Heart right ventricle (tissue), 16 donors: ENCODE results near the gene ESYT3. TPM values are rescaled to one million over a fixed set of nuclear protein-coding genes. Genes with fewer than 3 reads are reported as not detected.
A peak's percentile ranks its signal among the peaks of the same experiment; 100 is the strongest.

ENCODE experiments used
- ATAC-seq, 8 donors: fragments of 200-7000 bp; cut with Tn5 transposase; one replicate each; pipeline ENCODE4 v1.9.1; 2020; ENCODE audit warnings: mild to moderate bottlenecking in 8 of 8, moderate library complexity in 8 of 8, moderate number of reproducible peaks in 1 of 8
- DNase-seq, 2 donors: peaks; one replicate each; pipeline ENCODE4 v3.0.0-alpha.2; 2020
- H3K27ac ChIP-seq, 10 donors: fragments of 200-600 bp; sonication (generic) in 2 of 10; one replicate each; pipeline versions ENCODE4 v1.5.0 to v1.8.0; 2020 to 2022; ENCODE audit warnings: mild to moderate bottlenecking in 3 of 10
- H3K27me3 ChIP-seq, 7 donors: fragments of 200-600 bp; one replicate each; pipeline ENCODE4 v1.8.0; 2021 to 2022; ENCODE audit warnings: mild to moderate bottlenecking in 2 of 7
- H3K36me3 ChIP-seq, 9 donors: fragments of 200-600 bp; sonication (generic) in 1 of 9; one replicate each; pipeline versions ENCODE4 v1.5.0 to v1.8.0; 2020 to 2022; ENCODE audit warnings: mild to moderate bottlenecking in 2 of 9
- H3K4me1 ChIP-seq, 9 donors: fragments of 200-600 bp; sonication (generic) in 1 of 9; one replicate each; pipeline versions ENCODE4 v1.5.0 to v1.8.0; 2020 to 2022; ENCODE audit warnings: mild to moderate bottlenecking in 4 of 9
- H3K4me3 ChIP-seq, 10 donors: fragments of 200-600 bp; sonication (generic) in 2 of 10; one replicate each; pipeline versions ENCODE4 v1.5.0 to v1.8.0; 2020 to 2022; ENCODE audit warnings: mild to moderate bottlenecking in 7 of 10, moderate library complexity in 2 of 10
- H3K9me3 ChIP-seq, 11 donors: fragments of 200-600 bp in 10 of 11; sonication (generic) in 2 of 11; one replicate each; pipeline versions ENCODE4 v1.5.0 to v1.8.0; 2013 to 2022; ENCODE audit warnings: mild to moderate bottlenecking in 2 of 11, control low read depth in 1 of 11, moderate library complexity in 1 of 11
- CTCF ChIP-seq, 9 donors: fragments of 200-600 bp; sonication (generic) in 2 of 9; IDR thresholded peaks; one replicate each; pipeline versions ENCODE4 v1.5.0 to v1.8.0; 2021 to 2022; ENCODE audit warnings: antibody characterized with exemption in 9 of 9, mild to moderate bottlenecking in 5 of 9, moderate library complexity in 1 of 9
- WGBS, 2 donors: extraction: QIAGEN DNeasy Blood & Tissue Kit; methylation state at CpG; one replicate each; pipeline ENCODE4 v1.1.7; 2013; ENCODE audit warnings: inconsistent platforms in 1 of 2; 5-methylcytosine and 5-hydroxymethylcytosine counted together
- intact Hi-C, 10 donors: fragments of 100-400 bp; cut with DNase I; formaldehyde crosslinking; loops; one replicate each; pipeline versions ENCODE4 v1.11.1 to v1.14.2; 2022
- polyA plus RNA-seq, 2 donors: library from polyadenylated mRNA; stranded (reverse); fragments of 200-250 nt; gene quantifications; one replicate each; pipeline ENCODE4 v1.2.3, GENCODE V29; 2013
- total RNA-seq, 10 donors: library from RNA; stranded (reverse); fragmentation: NEBNext Ultra II Directional in 3 of 10; extraction: Animal tissue kit (Norgen Biotek cat#: 25700) in 3 of 10; gene quantifications; one replicate each; pipeline versions ENCODE4 v1.2.1 to v1.2.4, GENCODE V29; 2021 to 2023
- donor health status: Arrhythmogenic right ventricular cardiomyopathy.
- donor health status: ischemic (EF 13 %, LVEDD 7.1; RV severe dilation, severe dysfunction).
- donor health status: healthy with polysubstance abuse.
- donor health status: DM: no; HTN: yes; CAD: no.
- donor health status: DM: no; HTN: no; CAD: no.
- donor health status: ischemic (EF 25% LVEDD 6.9; RV normal size, moderate dysfunction).
- donor health status: ischemic (EF 25% LVEDD 5.7; RV mildly dilated, moderate dysfunction).
- donor health status: healthy.
- donor health status: DM: yes; HTN: yes; CAD: no.
- donor health status: Ischemic cardiomyopathy.
- donor health status: ischemic (EF 35%, LVEDD 5.7; RV mildly dilated, moderate dysfunction).
- donor health status: nonischemic (EF 11% LVEDD 7.7; RV severe dilation, severe dysfunction).
- donor health status: DM: yes; HTN: yes; CAD: no.
- donor health status: PGD.
- donor health status: ischemic (EF 29% LVEDD 5.4; RV normal size, mild dysfunction).
- donor health status: nonischemic (EF 23%, LVEDD 6.1; RV moderate dilation, normal function).

Gene ESYT3
- total and polyA plus RNA-seq, 12 donors: 0.26 to 2.4 (median 1.1) TPM

- WGBS, 2 donors: 71 to 77% methylated on average over 3 of the region's 3 CpGs
- Histone ChIP-seq H3K27ac (no peak overlapping the region), H3K9me3 (no peaks in the 10 kb centered on the region), H3K4me3 (no peak overlapping the region), H3K27me3 (peaks cover 0 to 18% (median 6%) of the 10 kb centered on the region in 7 donors), H3K4me1 (peaks cover 0 to 17% (median under 1%) of the 10 kb centered on the region in 9 donors), H3K36me3 (no peaks in the 10 kb centered on the region)
- intact Hi-C loops: no loop called here
- no peak for DNase-seq
- ATAC-seq: peak in 1 of 8 donors; percentile 4
- no peak for TF ChIP-seq CTCF (IDR thresholded peaks at IDR 0.05)
These were observed 6.2 kb downstream of the ESYT3 start for GRCh38 chr3:138440596-138440995.

- H3K27ac ChIP-seq: no peak overlapping the region
- no peaks in the 10 kb centered on the region for H3K9me3 ChIP-seq
- 94 to 97% methylated on average over 2 of the region's 2 CpGs for WGBS, 2 donors
- H3K4me1 ChIP-seq: peaks cover 0 to 16% (median 0%) of the 10 kb centered on the region in 9 donors
- H3K4me3 ChIP-seq: no peak overlapping the region
- TF ChIP-seq CTCF (IDR thresholded peaks at IDR 0.05): no peak
- peaks cover 0 to 11% (median 0%) of the 10 kb centered on the region in 7 donors for H3K27me3 ChIP-seq
- no peak for ATAC-seq
- intact Hi-C loops: no loop called here
- no peak for DNase-seq
- no peaks in the 10 kb centered on the region for H3K36me3 ChIP-seq
These were observed 6.8 kb downstream of the ESYT3 start for GRCh38 chr3:138441256-138441655.

- no peak for ATAC-seq
- intact Hi-C loops: no loop called here
- no peak for TF ChIP-seq CTCF (IDR thresholded peaks at IDR 0.05)
- H3K4me3 ChIP-seq: no peak overlapping the region
- WGBS, 2 donors: 56 to 79% methylated on average over 2 of the region's 2 CpGs
- no peak overlapping the region for H3K27ac ChIP-seq
- peaks cover 0 to 16% (median 0%) of the 10 kb centered on the region in 9 donors for H3K4me1 ChIP-seq
- H3K27me3 ChIP-seq: peaks cover 0 to 8% (median 0%) of the 10 kb centered on the region in 7 donors
- DNase-seq: no peak
- H3K36me3 ChIP-seq: no peaks in the 10 kb centered on the region
- H3K9me3 ChIP-seq: no peaks in the 10 kb centered on the region
These were observed 7.3 kb downstream of the ESYT3 start for GRCh38 chr3:138441742-138442141.

DNA sequence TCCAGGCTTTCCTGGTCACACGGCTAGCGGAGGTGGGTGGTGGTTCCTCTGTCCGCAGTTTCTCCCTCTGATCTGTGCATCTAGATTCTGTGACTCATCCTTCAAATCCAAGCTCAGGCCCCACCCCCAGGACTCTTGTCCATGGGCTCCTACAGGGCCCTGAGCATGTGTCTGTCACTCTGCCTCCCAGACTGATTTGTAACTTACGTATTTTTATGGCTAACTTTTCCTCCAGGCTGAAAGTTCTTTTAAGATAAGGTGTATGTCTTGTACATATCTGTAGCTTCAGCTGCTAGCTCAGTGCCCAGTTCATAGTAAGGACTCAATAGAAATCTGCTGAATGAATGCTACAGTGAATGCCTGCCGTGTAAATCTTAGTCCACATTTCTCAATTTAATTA lies 8.0 kb downstream of the ESYT3 start:
- H3K27me3 ChIP-seq: peaks cover 0 to 4% (median 0%) of the 10 kb centered on the region in 7 donors
- no peaks in the 10 kb centered on the region for H3K36me3 ChIP-seq
- intact Hi-C loops: no loop called here
- H3K4me3 ChIP-seq: no peak overlapping the region
- WGBS, 2 donors: 76 to 82% methylated on average over 5 of the region's 5 CpGs
- H3K27ac ChIP-seq: no peak overlapping the region
- H3K4me1 ChIP-seq: peaks cover 0 to 16% (median 0%) of the 10 kb centered on the region in 9 donors
- ATAC-seq (no peak), DNase-seq (no peak)
- no peaks in the 10 kb centered on the region for H3K9me3 ChIP-seq
- TF ChIP-seq CTCF (IDR thresholded peaks at IDR 0.05): no peak
